DOHH2 (cell line): Measurements from ENCODE around the gene RPL41.

Experiments
- CTCF ChIP-seq: fragments of 200-600 bp; sonication (generic); IDR thresholded peaks from one replicate; pipeline ENCODE4 v1.5.1; 2014; ENCODE audit warnings: antibody characterized with exemption, mild to moderate bottlenecking, low read depth, low read length; ENCODE audit not compliant: poor library complexity, severe bottlenecking
- EZH2phosphoT487 ChIP-seq: fragments of 200-600 bp; sonication (generic); IDR thresholded peaks from 2 replicates; pipeline ENCODE4 v1.6.1; 2017; ENCODE audit warnings: borderline replicate concordance, mild to moderate bottlenecking, antibody characterized with exemption, low read length, moderate library complexity, mixed read lengths

- TF ChIP-seq CTCF (peak; percentile 57), EZH2phosphoT487 (no peak)
Observed at GRCh38 chr12:56151672-56152131, 35.3 kb downstream of the RPL41 start.
